Stimulated activated CD4-positive, alpha-beta T cell treated with anti-CD3 and anti-CD28 coated beads, TNF-alpha, amount 100 ng/mL, for 4 hours (primary cell): Measurements from ENCODE around the gene PTPRC.
"Not testable (repeated sequence)": the region's sequence is repeated elsewhere in the genome, so short reads cannot be mapped to it uniquely, and the experiment has no call there.

ENCODE experiments used
- DNase-seq, 3 experiments: peaks; one replicate each; pipeline ENCODE4 v3.0.0-alpha.2; 2020; ENCODE audit warnings: low read depth in 3 of 3

Gene PTPRC, protein sequence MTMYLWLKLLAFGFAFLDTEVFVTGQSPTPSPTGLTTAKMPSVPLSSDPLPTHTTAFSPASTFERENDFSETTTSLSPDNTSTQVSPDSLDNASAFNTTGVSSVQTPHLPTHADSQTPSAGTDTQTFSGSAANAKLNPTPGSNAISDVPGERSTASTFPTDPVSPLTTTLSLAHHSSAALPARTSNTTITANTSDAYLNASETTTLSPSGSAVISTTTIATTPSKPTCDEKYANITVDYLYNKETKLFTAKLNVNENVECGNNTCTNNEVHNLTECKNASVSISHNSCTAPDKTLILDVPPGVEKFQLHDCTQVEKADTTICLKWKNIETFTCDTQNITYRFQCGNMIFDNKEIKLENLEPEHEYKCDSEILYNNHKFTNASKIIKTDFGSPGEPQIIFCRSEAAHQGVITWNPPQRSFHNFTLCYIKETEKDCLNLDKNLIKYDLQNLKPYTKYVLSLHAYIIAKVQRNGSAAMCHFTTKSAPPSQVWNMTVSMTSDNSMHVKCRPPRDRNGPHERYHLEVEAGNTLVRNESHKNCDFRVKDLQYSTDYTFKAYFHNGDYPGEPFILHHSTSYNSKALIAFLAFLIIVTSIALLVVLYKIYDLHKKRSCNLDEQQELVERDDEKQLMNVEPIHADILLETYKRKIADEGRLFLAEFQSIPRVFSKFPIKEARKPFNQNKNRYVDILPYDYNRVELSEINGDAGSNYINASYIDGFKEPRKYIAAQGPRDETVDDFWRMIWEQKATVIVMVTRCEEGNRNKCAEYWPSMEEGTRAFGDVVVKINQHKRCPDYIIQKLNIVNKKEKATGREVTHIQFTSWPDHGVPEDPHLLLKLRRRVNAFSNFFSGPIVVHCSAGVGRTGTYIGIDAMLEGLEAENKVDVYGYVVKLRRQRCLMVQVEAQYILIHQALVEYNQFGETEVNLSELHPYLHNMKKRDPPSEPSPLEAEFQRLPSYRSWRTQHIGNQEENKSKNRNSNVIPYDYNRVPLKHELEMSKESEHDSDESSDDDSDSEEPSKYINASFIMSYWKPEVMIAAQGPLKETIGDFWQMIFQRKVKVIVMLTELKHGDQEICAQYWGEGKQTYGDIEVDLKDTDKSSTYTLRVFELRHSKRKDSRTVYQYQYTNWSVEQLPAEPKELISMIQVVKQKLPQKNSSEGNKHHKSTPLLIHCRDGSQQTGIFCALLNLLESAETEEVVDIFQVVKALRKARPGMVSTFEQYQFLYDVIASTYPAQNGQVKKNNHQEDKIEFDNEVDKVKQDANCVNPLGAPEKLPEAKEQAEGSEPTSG (N-terminal part only)

DNA sequence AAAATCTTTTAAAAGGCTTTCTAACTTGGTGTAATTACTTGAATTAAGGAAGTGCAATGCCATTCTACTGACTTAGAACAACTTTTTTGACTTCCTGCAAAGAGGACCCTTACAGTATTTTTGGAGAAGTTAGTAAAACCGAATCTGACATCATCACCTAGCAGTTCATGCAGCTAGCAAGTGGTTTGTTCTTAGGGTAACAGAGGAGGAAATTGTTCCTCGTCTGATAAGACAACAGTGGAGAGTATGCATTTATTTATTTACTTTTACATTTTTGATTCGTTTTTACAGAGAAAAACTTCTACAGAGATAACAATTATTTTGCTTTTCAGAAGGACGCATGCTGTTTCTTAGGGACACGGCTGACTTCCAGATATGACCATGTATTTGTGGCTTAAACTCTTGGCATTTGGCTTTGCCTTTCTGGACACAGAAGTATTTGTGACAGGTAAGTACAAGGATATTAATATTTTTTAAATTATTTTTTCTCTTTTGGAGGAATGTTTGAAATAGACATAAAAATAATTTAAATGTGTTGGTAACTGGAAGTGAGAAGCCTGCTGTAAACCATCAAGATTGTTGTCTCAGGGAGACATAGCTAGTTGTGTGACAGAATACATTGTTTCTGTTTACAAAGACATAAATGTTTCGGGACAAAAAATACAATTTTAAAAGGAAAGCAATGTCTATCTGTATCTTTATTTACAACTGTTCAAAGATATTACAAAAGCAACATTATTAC, at the start of gene PTPRC:
Gene PTPRC (plus strand): TSS at position 147 of the 742 bp plus-strand sequence. CDS start 229 bp downstream, at position 376.
- DNase-seq: no peak

DNA sequence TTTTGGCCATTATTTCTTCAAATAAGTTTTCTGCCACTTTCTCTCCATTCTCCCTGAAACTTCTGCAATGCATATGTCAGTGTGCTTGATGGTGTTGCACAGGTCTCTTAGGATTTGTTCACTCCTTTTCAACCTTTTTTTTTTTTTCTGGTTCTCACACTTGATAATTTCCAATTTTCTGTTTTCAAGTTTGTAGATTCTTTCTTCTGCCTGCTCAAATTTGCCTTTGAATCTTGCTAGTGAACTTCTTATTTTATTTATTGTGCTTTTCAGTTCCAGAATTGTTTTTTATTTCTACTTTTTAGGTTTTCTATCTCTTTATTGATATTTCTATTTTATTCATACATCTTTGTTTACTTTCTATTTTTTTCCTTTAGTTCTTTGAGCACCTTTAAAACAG, 48.4 kb upstream of the PTPRC start:
- DNase-seq: no peak

DNA sequence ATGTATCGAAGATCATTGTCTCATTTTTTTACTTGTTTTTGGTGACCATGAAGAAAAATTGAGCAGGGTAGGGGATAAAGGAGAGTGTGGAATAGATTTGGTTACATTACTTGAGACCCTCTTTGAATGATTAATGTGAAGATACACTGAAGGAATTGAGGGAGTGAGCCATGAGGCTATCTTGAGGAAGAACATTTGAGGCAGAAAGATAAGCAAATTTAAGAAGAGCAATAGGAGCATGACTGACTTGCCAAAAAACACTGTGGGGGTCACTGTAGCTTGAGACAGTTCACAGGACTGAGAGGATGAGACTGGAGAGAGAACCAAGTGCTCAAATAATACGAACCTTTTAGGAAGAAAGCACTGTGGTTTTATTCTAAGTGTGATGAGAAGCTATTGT, 43.1 kb upstream of the PTPRC start:
- no peak for DNase-seq

DNA sequence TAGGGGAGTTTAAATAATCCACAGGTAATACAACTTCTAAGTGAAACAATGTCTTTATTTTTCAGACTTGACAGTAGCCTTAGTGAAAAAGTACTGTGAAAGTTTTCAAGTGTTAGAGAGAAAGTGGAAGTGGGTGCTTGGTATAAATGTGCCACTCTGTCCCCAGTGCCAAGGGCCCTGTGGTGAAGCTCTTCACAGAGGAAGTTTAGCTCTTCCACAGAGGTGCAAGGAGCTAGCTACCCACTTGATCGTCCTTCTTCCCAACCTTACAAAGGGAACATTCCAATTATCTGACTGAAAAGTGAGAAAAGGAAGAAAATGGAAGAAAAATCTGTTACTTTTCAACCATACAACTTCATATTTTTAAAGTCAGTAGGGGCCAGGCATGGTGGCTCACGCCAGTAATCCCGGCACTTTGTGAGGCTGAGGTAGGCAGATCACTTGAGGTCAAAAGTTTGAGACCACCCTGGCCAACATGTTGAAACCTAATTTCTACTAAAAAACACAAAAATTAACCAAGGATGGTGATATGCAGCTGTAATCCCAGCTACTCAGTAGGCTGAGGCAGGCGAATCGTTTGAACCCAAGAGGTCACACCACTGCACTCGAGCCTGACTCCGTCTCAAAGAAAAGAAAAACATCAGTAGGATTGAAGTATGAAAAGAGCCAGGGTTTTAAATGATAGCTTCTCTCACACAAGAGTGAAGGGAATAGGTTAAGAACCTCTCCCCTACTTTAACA, 41.0 kb upstream of the PTPRC start:
- DNase-seq: no peak

DNA sequence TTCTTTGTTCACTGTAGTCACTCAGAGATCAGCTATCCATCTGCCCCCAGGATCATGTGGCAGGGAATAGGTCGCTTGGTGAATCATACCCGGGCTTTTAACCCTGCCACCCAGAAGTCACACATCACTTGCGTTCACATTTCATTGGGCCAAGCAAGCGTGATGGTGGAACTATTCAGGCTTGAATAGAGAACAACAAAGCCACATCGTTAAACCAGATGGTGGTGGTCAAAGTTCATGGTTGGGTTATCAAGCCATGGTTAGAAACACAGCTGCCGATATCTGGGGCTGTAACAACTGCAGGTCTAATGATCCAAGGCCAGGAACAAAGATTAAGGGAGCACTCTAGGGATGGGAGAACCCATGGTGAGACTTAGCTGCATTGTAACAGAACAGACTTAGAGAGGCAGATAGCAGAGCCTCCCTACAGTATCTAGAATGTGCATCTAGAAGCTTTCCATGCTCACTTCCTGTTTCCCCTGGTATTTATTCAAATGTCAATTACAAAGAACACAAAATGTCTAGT, 40.0 kb upstream of the PTPRC start:
- DNase-seq: no peak

DNA sequence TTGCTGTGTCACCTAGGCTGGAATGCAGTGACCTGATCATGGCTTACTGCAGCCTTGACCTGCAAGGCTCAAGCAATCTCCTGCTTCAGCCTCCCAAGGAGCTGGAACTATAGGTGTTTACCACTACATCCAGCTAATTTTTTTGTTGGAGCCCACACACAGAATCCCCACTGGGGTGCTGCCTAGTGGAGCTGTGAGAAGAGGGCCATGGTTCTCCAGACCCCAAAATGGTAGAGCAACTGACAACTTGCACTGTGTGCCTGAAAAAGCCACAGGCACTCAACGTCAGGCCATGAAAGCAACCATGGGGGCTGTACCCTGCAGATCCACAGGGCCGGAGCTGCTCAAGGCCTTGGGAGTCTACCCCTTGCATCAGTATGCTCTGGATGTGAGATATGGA, 39.1 kb upstream of the PTPRC start:
- no peak for DNase-seq

DNA sequence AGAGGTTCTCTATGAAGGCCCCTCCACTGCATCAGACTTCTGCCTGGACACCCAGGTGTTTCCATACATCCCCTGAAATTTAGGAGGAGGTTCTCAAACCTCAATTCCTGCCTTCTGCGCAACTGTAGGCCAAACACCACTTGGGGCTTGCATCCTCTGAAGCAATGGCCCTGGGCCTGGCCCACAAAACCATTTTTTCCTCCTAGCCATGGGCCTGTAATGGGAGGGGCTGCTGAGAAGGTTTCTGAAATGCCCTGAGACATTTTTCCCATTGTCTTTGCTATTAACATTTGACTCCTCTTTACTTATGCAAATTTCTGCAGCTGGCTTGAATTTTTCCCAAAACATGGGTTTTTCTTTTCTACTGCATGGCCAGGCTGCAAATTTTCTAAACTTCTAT, 37.9 kb upstream of the PTPRC start:
- no peak for DNase-seq

DNA sequence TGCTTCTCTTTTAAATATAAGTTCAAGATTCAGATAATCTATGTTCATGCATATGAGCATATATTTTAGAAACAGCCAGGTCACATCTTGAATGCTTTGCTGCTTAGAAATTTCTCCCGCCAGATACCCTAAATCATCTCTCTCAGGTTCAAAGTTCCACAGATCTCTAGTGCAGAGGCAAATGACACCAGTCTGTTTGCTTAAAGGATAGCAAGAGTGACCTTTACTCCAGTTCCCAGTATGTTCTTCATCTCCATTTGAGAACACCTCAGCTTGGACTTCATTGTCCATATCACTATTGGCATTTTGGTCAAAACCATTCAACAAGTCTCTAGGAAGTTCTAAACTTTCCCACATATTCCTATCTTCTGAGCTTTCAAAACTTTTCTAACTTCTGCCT, 37.5 kb upstream of the PTPRC start:
- not testable (repeated sequence) for DNase-seq

DNA sequence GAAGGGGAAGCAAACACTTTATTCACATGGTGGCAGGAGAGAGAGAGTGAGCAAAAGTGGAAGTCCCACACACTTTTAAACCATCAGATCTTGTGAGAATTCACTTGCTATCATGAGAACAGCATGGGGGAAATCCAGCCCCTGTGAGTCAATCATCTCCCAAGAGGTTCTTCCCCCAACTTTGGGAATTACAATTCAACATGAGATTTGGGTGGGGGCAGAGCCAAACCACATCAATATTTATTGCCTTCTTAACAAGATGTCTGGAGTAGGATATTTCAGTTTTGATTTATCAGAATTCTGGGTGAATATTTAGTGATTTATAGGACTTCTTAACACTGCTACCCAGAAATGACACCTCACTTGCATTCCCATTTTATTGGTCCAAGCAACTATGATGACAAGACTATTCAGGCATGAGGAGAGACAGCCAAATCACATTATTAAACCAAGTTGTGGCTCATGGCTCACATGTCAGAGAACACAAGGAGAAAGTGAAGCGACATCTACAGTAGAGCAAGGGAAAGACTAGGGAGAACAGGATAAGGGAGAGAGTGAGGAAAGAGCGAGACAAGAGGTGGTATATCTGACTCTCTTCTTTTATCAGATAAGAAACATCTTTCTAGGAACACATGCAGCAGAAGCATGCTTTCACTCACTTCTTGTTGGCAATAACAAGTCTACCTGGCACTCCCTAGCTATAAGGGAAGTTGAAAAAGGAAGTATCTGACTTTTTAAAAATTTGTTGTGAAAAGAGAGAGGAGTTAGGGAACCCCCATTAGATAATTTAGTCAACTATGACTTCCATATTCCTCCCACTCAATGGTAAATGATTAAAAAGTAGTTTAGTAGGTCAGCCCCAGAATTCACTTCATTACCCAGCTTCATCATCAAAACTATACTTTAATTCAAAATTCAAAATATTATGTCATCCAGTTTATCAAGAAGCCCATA, 36.6 kb upstream of the PTPRC start:
- DNase-seq: no peak

DNA sequence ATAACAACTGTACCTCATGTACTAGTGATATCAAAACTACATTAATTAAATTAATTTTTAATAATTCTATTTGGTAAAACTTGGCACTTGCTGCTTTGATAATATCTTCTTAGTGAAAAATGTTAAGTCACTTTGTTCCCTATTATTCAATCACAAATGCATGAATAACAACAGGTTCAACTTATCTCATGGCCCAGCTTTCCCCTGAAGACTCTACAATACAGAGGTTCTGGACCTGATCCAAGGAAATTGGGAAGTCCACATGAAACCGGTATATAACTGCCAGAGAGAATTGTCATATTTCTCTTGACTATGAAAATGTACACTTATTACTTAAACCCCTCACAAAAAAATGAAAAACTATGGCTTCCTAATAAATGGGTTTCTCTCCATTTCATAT, 33.9 kb upstream of the PTPRC start:
- no peak for DNase-seq

DNA sequence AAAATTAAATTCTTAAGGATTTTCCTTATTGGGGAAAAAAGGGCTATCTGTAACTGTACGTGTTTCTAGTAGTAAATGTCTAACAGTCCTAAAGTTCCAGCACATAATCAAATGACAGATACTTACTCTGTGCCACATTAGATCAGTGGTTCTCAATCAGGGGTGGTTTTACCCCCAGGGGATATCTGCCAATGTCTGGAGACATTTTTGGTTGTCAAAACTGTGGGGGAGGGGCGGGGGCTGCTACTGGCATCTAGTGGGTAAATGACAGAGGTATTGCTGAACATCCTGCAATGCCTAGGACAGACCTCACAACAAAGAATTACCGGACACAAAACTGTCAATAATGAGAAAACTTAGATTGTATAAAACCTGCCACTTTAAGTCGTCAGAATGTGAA, 33.4 kb upstream of the PTPRC start:
- no peak for DNase-seq

DNA sequence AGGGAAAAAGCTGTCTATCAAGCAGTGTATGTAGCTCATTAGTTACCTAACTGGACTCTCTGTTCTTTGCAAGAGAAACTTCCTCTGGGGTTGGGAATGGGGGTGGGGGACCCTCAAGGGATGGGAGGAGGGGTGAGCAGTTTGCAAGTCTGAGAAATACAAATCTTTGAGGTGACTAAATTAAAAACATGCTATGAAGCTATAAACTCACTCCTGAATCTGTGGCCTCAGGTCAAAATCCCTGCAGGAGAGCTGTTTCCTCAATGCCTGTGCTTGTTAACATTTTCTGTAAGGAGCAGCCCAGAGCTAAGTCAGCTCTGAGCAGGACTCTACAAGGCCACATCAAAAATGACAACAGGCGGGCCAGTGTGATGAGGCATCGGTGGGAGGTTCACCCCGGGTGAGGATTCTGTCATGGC, 32.8 kb upstream of the PTPRC start:
- no peak for DNase-seq

DNA sequence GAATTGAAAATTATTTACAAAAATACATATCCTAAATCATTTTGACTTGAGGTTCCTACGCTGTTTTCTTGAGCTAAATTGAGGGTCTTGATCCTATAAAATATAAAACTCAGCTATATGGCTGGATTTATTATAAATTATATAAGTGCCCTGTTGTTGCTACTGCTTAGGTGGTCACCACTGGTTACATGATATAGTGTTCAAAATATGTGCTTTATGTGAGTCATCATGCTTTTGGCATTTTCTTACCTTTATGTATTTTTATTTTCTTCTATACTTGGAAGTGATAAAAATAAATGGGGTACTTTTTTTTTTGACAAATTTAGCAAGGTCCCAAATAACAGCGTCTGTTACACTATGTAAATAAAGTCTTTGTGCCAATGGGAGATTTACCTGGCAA, 31.1 kb upstream of the PTPRC start:
- DNase-seq: no peak

DNA sequence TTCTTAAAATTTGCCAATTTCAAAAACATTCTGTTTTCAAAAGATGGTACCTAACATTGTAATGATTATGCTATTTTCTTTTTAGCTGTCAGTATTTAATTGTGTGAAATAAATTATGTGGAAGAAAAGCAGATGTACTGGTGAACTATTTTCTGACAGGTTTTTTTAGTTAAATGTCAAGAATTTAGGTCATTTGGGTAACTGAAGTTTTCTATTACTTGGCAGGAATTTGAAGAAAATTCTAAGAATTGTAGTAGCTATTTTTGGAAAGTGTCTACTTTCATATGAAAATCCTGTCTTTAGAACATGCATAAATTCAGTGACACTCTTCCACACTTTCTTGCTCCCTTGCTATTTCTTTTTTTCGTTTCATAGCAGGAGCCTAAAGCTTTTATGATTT, 28.5 kb upstream of the PTPRC start:
- DNase-seq: no peak

DNA sequence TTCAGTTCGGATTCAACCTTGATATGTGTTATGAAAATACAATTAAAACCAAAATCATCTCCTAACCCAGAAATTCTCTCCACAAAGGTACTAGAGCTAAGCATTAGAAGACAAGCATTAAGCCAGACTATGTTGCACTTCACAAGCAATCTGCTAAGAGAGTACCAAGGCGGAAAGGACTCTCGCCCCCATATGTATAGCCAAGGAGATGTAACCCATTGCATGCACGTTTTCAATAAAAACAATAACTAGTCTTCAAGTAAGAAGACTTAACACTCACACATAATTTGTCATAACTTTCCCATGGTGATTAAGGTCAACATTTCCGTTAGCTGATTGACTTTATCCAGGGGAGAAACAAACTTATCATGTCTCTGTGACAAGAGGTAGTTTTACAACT, 27.6 kb upstream of the PTPRC start:
- DNase-seq: no peak

DNA sequence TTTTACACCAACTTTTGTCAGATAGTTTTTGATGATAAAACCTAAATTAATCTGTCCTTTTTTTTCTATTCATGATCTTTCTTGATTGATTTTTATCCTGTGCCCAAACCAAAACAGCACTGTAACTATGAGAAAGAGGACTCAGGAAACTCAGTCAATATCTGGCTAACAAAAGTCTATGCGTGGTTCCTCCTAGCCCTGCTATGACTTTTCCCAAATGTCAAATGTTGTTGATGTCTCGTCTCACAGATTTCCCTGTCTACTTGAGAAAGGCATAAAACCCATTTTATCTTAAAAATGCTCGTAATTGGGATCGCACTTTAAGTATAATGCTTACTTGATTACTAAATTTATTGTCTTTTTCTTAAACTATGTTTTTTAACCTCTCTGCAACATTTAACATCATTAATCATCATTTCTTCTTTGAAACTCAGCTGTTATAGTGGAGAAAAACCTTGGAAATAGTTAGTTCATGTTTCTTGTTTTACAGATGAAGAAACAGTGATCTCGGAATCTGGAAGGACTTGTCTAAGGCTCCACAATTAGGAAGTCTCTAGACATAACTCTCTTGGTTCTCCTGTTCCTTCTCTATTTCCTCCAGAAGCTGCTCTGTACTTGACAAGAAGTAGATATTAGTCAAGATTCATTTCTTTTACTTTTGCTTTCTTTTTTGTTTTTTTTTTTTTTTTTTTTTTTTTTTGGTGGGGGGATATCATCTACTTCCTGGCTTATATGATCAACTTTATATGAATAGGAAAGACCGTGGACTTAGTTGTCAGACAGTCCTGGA, 26.2 kb upstream of the PTPRC start:
- no peak for DNase-seq

DNA sequence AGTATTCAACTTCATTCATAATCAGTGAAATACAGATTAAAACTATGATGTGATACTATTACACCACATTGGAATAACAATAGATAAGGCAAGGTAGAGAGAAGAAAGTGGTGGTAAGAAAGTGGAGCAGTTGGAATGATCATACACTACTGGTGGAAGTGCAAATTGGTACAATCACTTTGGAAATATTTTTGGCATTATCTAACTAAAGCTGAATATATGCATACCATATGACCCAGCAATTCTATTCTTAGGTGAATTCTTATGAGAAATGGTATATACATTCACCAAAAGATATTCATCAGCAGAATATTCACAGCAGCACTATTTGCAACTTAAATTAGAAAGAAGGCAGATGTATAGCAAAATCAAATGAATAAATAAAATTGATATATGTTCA, 21.4 kb upstream of the PTPRC start:
- no peak for DNase-seq

DNA sequence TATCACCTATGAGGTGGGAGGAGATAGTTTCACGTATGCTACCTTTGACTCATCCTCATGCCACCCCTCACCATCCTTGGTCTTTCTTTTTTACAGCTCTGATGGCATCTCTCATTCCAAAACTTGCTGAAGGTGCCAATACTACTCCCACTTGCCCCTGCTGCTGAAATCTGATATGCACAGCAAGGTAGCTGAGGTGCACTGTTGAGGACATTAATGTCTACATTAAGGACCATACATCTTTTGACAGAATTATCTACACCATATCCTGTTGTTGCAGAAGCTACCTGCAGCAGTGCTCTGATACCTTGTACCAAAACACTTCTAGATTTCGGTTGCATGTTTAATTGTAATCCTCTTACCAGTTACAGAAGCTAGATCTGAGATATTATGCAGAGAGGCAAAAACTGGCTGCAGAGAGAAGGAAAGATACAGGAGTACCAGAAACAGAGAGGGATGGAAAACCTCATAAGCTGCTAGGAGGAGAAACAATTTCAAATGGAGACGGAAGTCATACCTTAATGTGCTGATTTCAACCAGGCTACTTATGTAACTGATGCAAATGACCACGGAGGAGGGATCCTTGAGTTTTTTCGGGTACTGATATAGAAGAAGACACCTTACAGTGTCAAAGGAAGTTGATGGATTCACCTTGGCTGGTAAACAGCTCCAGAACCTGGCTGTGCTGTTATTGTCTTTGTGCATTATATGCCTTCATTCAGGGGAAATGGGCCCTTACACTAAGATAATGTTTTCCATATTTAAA, 19.3 kb upstream of the PTPRC start:
- no peak for DNase-seq
